ENCODE data around the gene CACNG1. TPM values are rescaled to one million over a fixed set of nuclear protein-coding genes. Genes with fewer than 3 reads are reported as not detected.
A peak's percentile ranks its signal among the peaks of the same experiment; 100 is the strongest.

CACNG1 gene
- polyA plus RNA-seq, 1 of the 3 experiments (the other 2 are of a cell fraction), result not detected

GRCh38 chr17:67016039-67016762 lies 28.2 kb upstream of the CACNG1 start:
- CTCF ChIA-PET, result interaction anchor here (0.6 to 3.3 kb wide), 8 partner anchors 9 to 142 kb away, joined by 3 to 17 read pairs (median 4); no protein-coding TSS in a partner anchor
- no peak overlapping the region for H3K4me2 ChIP-seq
- POLR2A ChIA-PET, result no interaction called here
- no peak for TF ChIP-seq POLR2AphosphoS5 (IDR thresholded peaks at IDR 0.05; ENCODE audit: low read depth, low read length)
- TF ChIP-seq YY1 (IDR thresholded peaks at IDR 0.05; ENCODE audit: low read depth), result no peak
- TF ChIP-seq EZH2phosphoT487 (IDR thresholded peaks at IDR 0.05; ENCODE audit: borderline replicate concordance, low read depth), result no peak
- peak; percentile 20; the same call in 1 of the 2 replicates for TF ChIP-seq RAD21 (IDR thresholded peaks at IDR 0.05; ENCODE audit: low read length)
- no peak overlapping the region for H3K4me3 ChIP-seq (ENCODE audit: low read depth in 2 of 2, low read length in 1 of 2)
- H3K79me2 ChIP-seq (ENCODE audit: insufficient read depth), result no peaks in the 10 kb centered on the region
- H3K9me2 ChIP-seq, result no peaks in the 10 kb centered on the region
- H3K27me3 ChIP-seq (ENCODE audit: insufficient read depth), result no peaks in the 10 kb centered on the region
- no peaks in the 10 kb centered on the region for H3K9me3 ChIP-seq
- H3K36me3 ChIP-seq (replicated peaks in 1 of 2; ENCODE audit: control insufficient read depth in 1 of 2, insufficient read depth in 2 of 2, low read length in 1 of 2), result no peaks in the 10 kb centered on the region
- peaks cover 0 to 83% of the 10 kb centered on the region in 2 experiments; a peak in 2 of 4 replicates for H3K4me1 ChIP-seq (ENCODE audit: control insufficient read depth in 1 of 2, insufficient read depth in 2 of 2, low read depth in 1 of 2, low read length in 1 of 2)
- H3K27ac ChIP-seq (ENCODE audit: low read depth in 2 of 2, low read length in 1 of 2), result peak overlapping the region in 1 of 2 experiments; percentile 99; a peak in 2 of 4 replicates
- H3K9ac ChIP-seq, result no peak overlapping the region
- no peak for DNase-seq
- H2AFZ ChIP-seq (ENCODE audit: low read depth), result no peak overlapping the region
- no peaks in the 10 kb centered on the region for H3F3A ChIP-seq (replicated peaks; ENCODE audit: insufficient read depth)
- WGBS (ENCODE audit: low lambda C conversion rate), result 81% methylated on average over 14 of the region's 17 CpGs
- no peaks in the 10 kb centered on the region for H4K20me1 ChIP-seq (ENCODE audit: insufficient read depth)

- 76% methylated on average over 14 of the region's 14 CpGs for WGBS (ENCODE audit: low lambda C conversion rate)
- Histone ChIP-seq H3K79me2 (ENCODE audit: insufficient read depth) (no peaks in the 10 kb centered on the region), H3F3A (replicated peaks; ENCODE audit: insufficient read depth) (no peaks in the 10 kb centered on the region), H3K4me3 (ENCODE audit: low read depth in 2 of 2, low read length in 1 of 2) (no peak overlapping the region), H3K27me3 (ENCODE audit: insufficient read depth) (no peaks in the 10 kb centered on the region), H3K9me2 (no peaks in the 10 kb centered on the region), H3K9me3 (no peaks in the 10 kb centered on the region), H3K4me2 (no peak overlapping the region), H3K9ac (no peak overlapping the region), H3K27ac (ENCODE audit: low read depth in 2 of 2, low read length in 1 of 2) (peak overlapping the region in 1 of 2 experiments; percentile 99; a peak in 2 of 4 replicates), H2AFZ (ENCODE audit: low read depth) (no peak overlapping the region), H4K20me1 (ENCODE audit: insufficient read depth) (no peaks in the 10 kb centered on the region), H3K36me3 (replicated peaks in 1 of 2; ENCODE audit: control insufficient read depth in 1 of 2, insufficient read depth in 2 of 2, low read length in 1 of 2) (no peaks in the 10 kb centered on the region), H3K4me1 (ENCODE audit: control insufficient read depth in 1 of 2, insufficient read depth in 2 of 2, low read depth in 1 of 2, low read length in 1 of 2) (peaks cover 0 to 89% of the 10 kb centered on the region in 2 experiments; a peak in 2 of 4 replicates)
- ChIA-PET POLR2A (interaction anchor here (0.9 to 5.5 kb wide), 7 partner anchors 12 to 143 kb away, joined by 3 to 125 read pairs (median 6); partner anchors contain the start of gene CACNG4), CTCF (interaction anchor here (1.3 to 4.7 kb wide), 5 partner anchors 12 to 139 kb away, joined by 6 to 39 read pairs (median 10); no protein-coding TSS in a partner anchor)
- DNase-seq, result no peak
- peak in 1 of 2 experiments; percentile 70; a peak in 2 of 4 replicates for TF ChIP-seq EP300 (IDR thresholded peaks at IDR 0.05; ENCODE audit: borderline replicate concordance in 1 of 2, low read depth in 1 of 2, low read length in 1 of 2)
- no peak for TF ChIP-seq TAF1 (IDR thresholded peaks at IDR 0.05; ENCODE audit: borderline replicate concordance, low read depth, low read length)
- TF ChIP-seq RCOR1 (IDR thresholded peaks at IDR 0.05; ENCODE audit: low read length), result 0 out of 2 replicates have a peak, but pooled peaks have one; percentile 52
These were observed 26.4 kb upstream of the CACNG1 start for GRCh38 chr17:67017910-67018309.
